ENCODE results near the gene CHTOP. TPM values are rescaled to one million over a fixed set of nuclear protein-coding genes. Genes with fewer than 3 reads are reported as not detected.

The CHTOP gene
- total and polyA plus RNA-seq, 2 of the 13 experiments (the other 11 are each of a cell fraction or from before 2014, with no cell fraction given) = 38.0 to 51.9 TPM

- TF ChIP-seq ZNF138 (CRISPR knock-in tag; IDR thresholded peaks at IDR 0.05; ENCODE audit: low read depth) = no peak
- no peak for TF ChIP-seq NCOA5 (CRISPR knock-in tag; IDR thresholded peaks at IDR 0.05)
- no peak for TF ChIP-seq ZNF256 (CRISPR knock-in tag; conservative IDR thresholded peaks at IDR 0.05)
- TF ChIP-seq KDM5B (CRISPR knock-in tag; IDR thresholded peaks at IDR 0.05; ENCODE audit: borderline replicate concordance) = peak; percentile 62; the same call in 1 of the 2 replicates
- peak; percentile 67; the same call in 1 of the 2 replicates for TF ChIP-seq SALL2 (CRISPR knock-in tag; IDR thresholded peaks at IDR 0.05)
- no peak for TF ChIP-seq SRY (CRISPR knock-in tag; IDR thresholded peaks at IDR 0.05)
- peak; percentile 19; the same call in 1 of the 2 replicates for TF ChIP-seq ARID5B (CRISPR knock-in tag; IDR thresholded peaks at IDR 0.05)
- no peak for TF ChIP-seq SMAD9 (CRISPR knock-in tag; IDR thresholded peaks at IDR 0.05)
- no peak; the same call in 1 of the 2 replicates for TF ChIP-seq ZNF772 (CRISPR knock-in tag; IDR thresholded peaks at IDR 0.05)
- TF ChIP-seq MAZ (IDR thresholded peaks at IDR 0.05; ENCODE audit: borderline replicate concordance, low read depth, low read length) = no peak
- no peak; the same call in none of the 2 replicates for TF ChIP-seq MAZ (CRISPR knock-in tag; IDR thresholded peaks at IDR 0.05; ENCODE audit: low read depth)
- no peak for TF ChIP-seq CAMTA2 (CRISPR knock-in tag; IDR thresholded peaks at IDR 0.05; ENCODE audit: borderline replicate concordance)
- TF ChIP-seq, protein P1, sequence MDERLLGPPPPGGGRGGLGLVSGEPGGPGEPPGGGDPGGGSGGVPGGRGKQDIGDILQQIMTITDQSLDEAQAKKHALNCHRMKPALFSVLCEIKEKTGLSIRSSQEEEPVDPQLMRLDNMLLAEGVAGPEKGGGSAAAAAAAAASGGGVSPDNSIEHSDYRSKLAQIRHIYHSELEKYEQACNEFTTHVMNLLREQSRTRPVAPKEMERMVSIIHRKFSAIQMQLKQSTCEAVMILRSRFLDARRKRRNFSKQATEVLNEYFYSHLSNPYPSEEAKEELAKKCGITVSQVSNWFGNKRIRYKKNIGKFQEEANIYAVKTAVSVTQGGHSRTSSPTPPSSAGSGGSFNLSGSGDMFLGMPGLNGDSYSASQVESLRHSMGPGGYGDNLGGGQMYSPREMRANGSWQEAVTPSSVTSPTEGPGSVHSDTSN (CRISPR knock-in tag; IDR thresholded peaks at IDR 0.05) = no peak
- TF ChIP-seq ZNF652 (CRISPR knock-in tag; IDR thresholded peaks at IDR 0.05; ENCODE audit: borderline replicate concordance, low read depth) = no peak
- peak; percentile 77 for TF ChIP-seq ZNF556 (CRISPR knock-in tag; IDR thresholded peaks at IDR 0.05; ENCODE audit: borderline replicate concordance)
- TF ChIP-seq BRCA1 (CRISPR knock-in tag; IDR thresholded peaks at IDR 0.05) = no peak
- 0 out of 2 replicates have a peak, but pooled peaks have one; percentile 19 for TF ChIP-seq MIXL1 (CRISPR knock-in tag; IDR thresholded peaks at IDR 0.05)
- TF ChIP-seq, protein P2, sequence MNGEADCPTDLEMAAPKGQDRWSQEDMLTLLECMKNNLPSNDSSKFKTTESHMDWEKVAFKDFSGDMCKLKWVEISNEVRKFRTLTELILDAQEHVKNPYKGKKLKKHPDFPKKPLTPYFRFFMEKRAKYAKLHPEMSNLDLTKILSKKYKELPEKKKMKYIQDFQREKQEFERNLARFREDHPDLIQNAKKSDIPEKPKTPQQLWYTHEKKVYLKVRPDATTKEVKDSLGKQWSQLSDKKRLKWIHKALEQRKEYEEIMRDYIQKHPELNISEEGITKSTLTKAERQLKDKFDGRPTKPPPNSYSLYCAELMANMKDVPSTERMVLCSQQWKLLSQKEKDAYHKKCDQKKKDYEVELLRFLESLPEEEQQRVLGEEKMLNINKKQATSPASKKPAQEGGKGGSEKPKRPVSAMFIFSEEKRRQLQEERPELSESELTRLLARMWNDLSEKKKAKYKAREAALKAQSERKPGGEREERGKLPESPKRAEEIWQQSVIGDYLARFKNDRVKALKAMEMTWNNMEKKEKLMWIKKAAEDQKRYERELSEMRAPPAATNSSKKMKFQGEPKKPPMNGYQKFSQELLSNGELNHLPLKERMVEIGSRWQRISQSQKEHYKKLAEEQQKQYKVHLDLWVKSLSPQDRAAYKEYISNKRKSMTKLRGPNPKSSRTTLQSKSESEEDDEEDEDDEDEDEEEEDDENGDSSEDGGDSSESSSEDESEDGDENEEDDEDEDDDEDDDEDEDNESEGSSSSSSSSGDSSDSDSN (CRISPR knock-in tag; IDR thresholded peaks at IDR 0.05) = peak; percentile 71
- TF ChIP-seq, protein P3, sequence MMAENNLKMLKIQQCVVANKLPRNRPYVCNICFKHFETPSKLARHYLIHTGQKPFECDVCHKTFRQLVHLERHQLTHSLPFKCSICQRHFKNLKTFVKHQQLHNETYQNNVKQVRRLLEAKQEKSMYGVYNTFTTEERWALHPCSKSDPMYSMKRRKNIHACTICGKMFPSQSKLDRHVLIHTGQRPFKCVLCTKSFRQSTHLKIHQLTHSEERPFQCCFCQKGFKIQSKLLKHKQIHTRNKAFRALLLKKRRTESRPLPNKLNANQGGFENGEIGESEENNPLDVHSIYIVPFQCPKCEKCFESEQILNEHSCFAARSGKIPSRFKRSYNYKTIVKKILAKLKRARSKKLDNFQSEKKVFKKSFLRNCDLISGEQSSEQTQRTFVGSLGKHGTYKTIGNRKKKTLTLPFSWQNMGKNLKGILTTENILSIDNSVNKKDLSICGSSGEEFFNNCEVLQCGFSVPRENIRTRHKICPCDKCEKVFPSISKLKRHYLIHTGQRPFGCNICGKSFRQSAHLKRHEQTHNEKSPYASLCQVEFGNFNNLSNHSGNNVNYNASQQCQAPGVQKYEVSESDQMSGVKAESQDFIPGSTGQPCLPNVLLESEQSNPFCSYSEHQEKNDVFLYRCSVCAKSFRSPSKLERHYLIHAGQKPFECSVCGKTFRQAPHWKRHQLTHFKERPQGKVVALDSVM (CRISPR knock-in tag; IDR thresholded peaks at IDR 0.05) = peak; percentile 65
- TF ChIP-seq ZNF879 (CRISPR knock-in tag; IDR thresholded peaks at IDR 0.05) = 0 out of 2 replicates have a peak, but pooled peaks have one; percentile 33
- peak; percentile 80 for TF ChIP-seq SRSF1 (optimal IDR thresholded peaks at IDR 0.05; ENCODE audit: low read depth, low read length)
- peak; percentile 70; the same call in 1 of the 2 replicates for TF ChIP-seq PHF21A (CRISPR knock-in tag; IDR thresholded peaks at IDR 0.05)
Observed at GRCh38 chr1:153612755-153613331, 21.0 kb upstream of the CHTOP start, which contains the start of gene S100A16 (continued).

Data from HepG2 (cell line).